Mucosa of stomach (tissue), 1 donor: Measurements from ENCODE around the gene NR1H3.

Source experiments
- H3K27me3 ChIP-seq: one replicate; pipeline ENCODE4 v1.7.0; 2013; ENCODE audit warnings: mild to moderate bottlenecking, low read length; ENCODE audit not compliant: control insufficient read depth, insufficient read depth
- H3K36me3 ChIP-seq: one replicate; pipeline ENCODE4 v1.7.0; 2013; ENCODE audit warnings: low read length; ENCODE audit not compliant: control insufficient read depth, insufficient read depth
- H3K4me1 ChIP-seq: one replicate; pipeline ENCODE4 v1.7.0; 2013; ENCODE audit warnings: mild to moderate bottlenecking, low read length; ENCODE audit not compliant: control insufficient read depth, insufficient read depth
- H3K4me3 ChIP-seq: one replicate; pipeline ENCODE4 v1.7.0; 2013; ENCODE audit warnings: low read length
- H3K9ac ChIP-seq: one replicate; pipeline ENCODE4 v1.7.0; 2013; ENCODE audit warnings: mild to moderate bottlenecking, low read length, moderate library complexity
- H3K9me3 ChIP-seq: one replicate; pipeline ENCODE4 v1.7.0; 2013; ENCODE audit warnings: mild to moderate bottlenecking, low read length, moderate library complexity; ENCODE audit not compliant: control insufficient read depth
- donor health status: Pancreatic carcinoma.

The NR1H3 gene

DNA sequence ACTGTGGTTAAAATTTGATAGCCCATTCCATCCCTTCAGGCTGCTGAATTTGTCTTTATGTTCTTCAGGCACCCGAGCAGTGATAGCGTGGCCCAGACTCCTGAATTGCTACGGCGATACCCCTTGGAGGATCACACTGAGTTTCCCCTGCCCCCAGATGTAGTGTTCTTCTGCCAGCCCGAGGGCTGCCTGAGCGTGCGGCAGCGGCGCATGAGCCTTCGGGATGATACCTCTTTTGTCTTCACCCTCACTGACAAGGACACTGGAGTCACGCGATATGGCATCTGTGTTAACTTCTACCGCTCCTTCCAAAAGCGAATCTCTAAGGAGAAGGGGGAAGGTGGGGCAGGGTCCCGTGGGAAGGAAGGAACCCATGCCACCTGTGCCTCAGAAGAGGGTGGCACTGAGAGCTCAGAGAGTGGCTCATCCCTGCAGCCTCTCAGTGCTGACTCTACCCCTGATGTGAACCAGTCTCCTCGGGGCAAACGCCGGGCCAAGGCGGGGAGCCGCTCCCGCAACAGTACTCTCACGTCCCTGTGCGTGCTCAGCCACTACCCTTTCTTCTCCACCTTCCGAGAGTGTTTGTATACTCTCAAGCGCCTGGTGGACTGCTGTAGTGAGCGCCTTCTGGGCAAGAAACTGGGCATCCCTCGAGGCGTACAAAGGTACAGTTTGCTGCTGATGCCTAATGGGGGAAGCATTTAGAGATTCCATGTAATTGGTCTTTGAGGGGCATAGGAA lies 16.9 kb downstream of the NR1H3 start:
- peaks cover 25% of the 10 kb centered on the region for H3K4me1 ChIP-seq
- no peaks in the 10 kb centered on the region for H3K36me3 ChIP-seq
- no peaks in the 10 kb centered on the region for H3K9me3 ChIP-seq
- H3K4me3 ChIP-seq, result no peak overlapping the region
- H3K27me3 ChIP-seq, result no peaks in the 10 kb centered on the region
- H3K9ac ChIP-seq, result no peak overlapping the region

- Histone ChIP-seq H3K36me3 (no peaks in the 10 kb centered on the region), H3K9me3 (no peaks in the 10 kb centered on the region), H3K4me1 (peaks cover 11% of the 10 kb centered on the region), H3K9ac (no peak overlapping the region), H3K27me3 (no peaks in the 10 kb centered on the region), H3K4me3 (no peak overlapping the region)
These were observed 19.1 kb downstream of the NR1H3 start for GRCh38 chr11:47276923-47277322.

DNA sequence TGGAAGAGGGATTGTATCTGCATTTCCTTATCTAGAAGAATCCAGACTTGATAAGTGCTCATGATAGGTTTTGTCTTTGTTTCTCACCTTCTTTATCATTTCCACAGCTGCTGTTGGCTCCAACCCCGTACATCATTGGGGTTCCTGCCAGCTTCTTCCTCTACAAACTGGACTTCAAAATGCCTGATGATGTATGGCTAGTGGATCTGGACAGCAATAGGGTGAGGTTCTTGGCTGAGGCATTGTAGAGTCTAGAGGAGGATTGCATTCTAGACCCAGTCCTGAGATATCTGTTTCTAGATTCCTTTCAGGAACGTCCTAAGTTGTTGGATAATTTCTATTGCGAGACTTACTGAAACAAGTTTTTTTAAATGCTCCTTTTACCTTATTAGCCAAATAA lies 20.3 kb downstream of the NR1H3 start:
- Histone ChIP-seq H3K4me3 (no peak overlapping the region), H3K9me3 (no peaks in the 10 kb centered on the region), H3K36me3 (no peaks in the 10 kb centered on the region), H3K4me1 (no peaks in the 10 kb centered on the region), H3K9ac (no peak overlapping the region), H3K27me3 (no peaks in the 10 kb centered on the region)

- H3K4me1 ChIP-seq, result no peaks in the 10 kb centered on the region
- H3K9ac ChIP-seq, result no peak overlapping the region
- H3K27me3 ChIP-seq, result no peaks in the 10 kb centered on the region
- no peaks in the 10 kb centered on the region for H3K36me3 ChIP-seq
- no peaks in the 10 kb centered on the region for H3K9me3 ChIP-seq
- H3K4me3 ChIP-seq, result no peak overlapping the region
These were observed 21.0 kb downstream of the NR1H3 start for GRCh38 chr11:47278769-47279168.

DNA sequence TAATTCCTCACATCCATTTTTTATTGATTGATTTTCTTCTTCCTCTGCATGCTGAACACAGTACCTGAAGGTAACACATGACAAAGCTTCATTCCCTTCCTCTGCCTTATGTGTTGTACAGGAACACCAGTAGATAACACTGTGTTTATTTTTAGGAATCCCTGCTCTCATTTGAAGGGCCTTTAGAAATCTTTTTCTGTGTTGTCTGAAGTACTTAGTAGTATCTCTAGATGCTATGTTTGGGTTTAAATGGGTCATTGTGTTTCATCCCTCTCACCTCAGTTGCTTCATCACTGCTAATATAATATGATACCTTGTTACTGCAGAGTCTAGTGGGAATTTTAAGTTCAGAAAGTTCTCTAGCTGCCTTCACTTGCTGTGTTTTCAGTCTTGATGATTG lies 22.3 kb downstream of the NR1H3 start:
- H3K9ac ChIP-seq, result no peak overlapping the region
- no peaks in the 10 kb centered on the region for H3K27me3 ChIP-seq
- no peak overlapping the region for H3K4me3 ChIP-seq
- H3K36me3 ChIP-seq, result peaks cover 11% of the 10 kb centered on the region
- H3K9me3 ChIP-seq, result no peaks in the 10 kb centered on the region
- no peaks in the 10 kb centered on the region for H3K4me1 ChIP-seq

GRCh38 chr11:47280860-47281259 lies 23.1 kb downstream of the NR1H3 start:
- H3K27me3 ChIP-seq, result no peaks in the 10 kb centered on the region
- peaks cover 17% of the 10 kb centered on the region for H3K36me3 ChIP-seq
- H3K9me3 ChIP-seq, result no peaks in the 10 kb centered on the region
- no peak overlapping the region for H3K9ac ChIP-seq
- H3K4me1 ChIP-seq, result no peaks in the 10 kb centered on the region
- no peak overlapping the region for H3K4me3 ChIP-seq

DNA sequence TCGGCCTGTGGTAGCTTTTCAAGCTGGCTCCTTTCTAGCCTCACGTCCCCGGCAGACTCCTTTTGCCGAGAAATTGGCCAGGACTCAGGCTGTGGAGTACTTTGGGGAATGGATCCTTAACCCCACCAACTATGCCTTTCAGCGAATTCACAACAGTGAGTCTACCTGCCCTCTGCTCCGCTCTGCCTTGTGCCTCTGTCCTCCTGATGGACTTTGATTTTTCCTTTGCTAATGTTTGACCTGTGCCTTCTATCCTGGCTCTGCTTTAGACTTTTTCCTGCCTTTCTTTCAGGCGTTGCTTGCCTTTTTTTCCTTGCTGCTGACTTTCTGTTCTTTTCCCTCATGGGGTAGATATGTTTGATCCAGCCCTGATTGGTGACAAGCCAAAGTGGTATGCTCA lies 24.7 kb downstream of the NR1H3 start:
- Histone ChIP-seq H3K4me3 (no peak overlapping the region), H3K27me3 (no peaks in the 10 kb centered on the region), H3K9ac (no peak overlapping the region), H3K4me1 (no peaks in the 10 kb centered on the region), H3K36me3 (peaks cover 17% of the 10 kb centered on the region), H3K9me3 (no peaks in the 10 kb centered on the region)

GRCh38 chr11:47284151-47284550 lies 26.4 kb downstream of the NR1H3 start:
- H3K9me3 ChIP-seq, result no peaks in the 10 kb centered on the region
- no peak overlapping the region for H3K9ac ChIP-seq
- H3K27me3 ChIP-seq, result no peaks in the 10 kb centered on the region
- H3K36me3 ChIP-seq, result peaks cover 17% of the 10 kb centered on the region
- H3K4me3 ChIP-seq, result no peak overlapping the region
- H3K4me1 ChIP-seq, result no peaks in the 10 kb centered on the region

DNA sequence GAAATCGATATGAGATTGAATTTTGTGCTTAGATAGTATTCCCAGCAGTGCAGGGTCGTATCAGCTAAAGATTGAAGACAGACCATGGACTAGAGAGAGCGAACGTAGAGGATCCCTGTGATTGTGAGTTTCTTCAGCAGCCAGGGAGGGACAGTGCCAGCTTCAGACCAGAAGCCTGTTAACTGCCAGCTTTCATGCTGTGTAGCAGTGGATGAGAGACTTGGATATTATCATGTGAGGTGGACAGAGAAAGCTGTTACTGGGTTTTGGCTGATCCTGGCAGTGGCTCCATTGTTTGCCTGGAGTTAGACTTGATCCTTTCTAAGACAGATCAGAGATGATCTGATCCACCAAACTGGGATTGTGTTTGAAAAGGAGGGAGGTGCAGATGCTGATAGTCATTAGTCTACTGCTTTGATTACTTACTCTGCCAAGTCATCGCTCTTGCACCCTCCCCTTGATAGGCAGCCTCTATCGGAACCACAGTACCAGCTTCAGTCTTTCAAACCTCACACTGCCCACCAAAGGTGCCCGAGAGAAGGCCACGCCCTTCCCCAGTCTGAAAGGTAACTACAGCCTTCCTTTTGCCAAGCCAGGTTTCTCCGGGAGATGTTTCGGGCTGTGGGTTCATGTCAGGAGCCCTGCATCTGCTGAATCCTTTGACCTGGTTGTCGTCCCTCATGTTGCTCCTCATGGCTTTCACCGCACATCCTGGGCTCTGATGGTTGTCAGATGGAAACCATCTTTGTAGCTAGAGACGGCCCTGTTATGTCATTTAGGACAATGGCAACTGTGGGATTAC lies 28.4 kb downstream of the NR1H3 start:
- H3K4me1 ChIP-seq, result no peaks in the 10 kb centered on the region
- peaks cover 25% of the 10 kb centered on the region for H3K36me3 ChIP-seq

GRCh38 chr11:47288066-47288465 lies 30.3 kb downstream of the NR1H3 start:
- no peak overlapping the region for H3K4me3 ChIP-seq
- H3K27me3 ChIP-seq, result no peaks in the 10 kb centered on the region
- no peaks in the 10 kb centered on the region for H3K9me3 ChIP-seq
- no peak overlapping the region for H3K9ac ChIP-seq
- no peaks in the 10 kb centered on the region for H3K4me1 ChIP-seq
- H3K36me3 ChIP-seq, result peaks cover 29% of the 10 kb centered on the region

More for the DNA sequence above, 28.4 kb downstream of the NR1H3 start:
- no peak overlapping the region for H3K4me3 ChIP-seq
- H3K9me3 ChIP-seq, result no peaks in the 10 kb centered on the region
- H3K9ac ChIP-seq, result no peak overlapping the region
- H3K27me3 ChIP-seq, result no peaks in the 10 kb centered on the region

DNA sequence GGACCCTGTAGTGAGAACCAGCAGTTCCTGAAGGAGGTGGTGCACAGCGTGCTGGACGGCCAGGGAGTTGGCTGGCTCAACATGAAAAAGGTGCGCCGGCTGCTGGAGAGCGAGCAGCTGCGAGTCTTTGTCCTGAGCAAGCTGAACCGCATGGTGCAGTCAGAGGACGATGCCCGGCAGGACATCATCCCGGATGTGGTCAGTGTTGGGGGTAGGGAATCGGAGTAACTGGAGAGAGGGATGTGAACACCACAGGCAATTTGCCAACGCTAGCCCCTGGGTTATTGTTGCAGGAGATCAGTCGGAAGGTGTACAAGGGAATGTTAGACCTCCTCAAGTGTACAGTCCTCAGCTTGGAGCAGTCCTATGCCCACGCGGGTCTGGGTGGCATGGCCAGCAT lies 32.1 kb downstream of the NR1H3 start:
- Histone ChIP-seq H3K36me3 (peaks cover 21% of the 10 kb centered on the region), H3K9me3 (no peaks in the 10 kb centered on the region), H3K4me3 (no peak overlapping the region), H3K9ac (no peak overlapping the region), H3K4me1 (no peaks in the 10 kb centered on the region), H3K27me3 (no peaks in the 10 kb centered on the region)

GRCh38 chr11:47295385-47295784 lies 37.6 kb downstream of the NR1H3 start:
- no peaks in the 10 kb centered on the region for H3K9me3 ChIP-seq
- no peaks in the 10 kb centered on the region for H3K27me3 ChIP-seq
- H3K9ac ChIP-seq, result no peak overlapping the region
- no peaks in the 10 kb centered on the region for H3K4me1 ChIP-seq
- H3K36me3 ChIP-seq, result peaks cover 19% of the 10 kb centered on the region
- H3K4me3 ChIP-seq, result no peak overlapping the region
